GM21390 (cell line): ENCODE measurements around the gene WDR62.
A peak's percentile ranks its signal among the peaks of the same experiment; 100 is the strongest.
"Not testable (repeated sequence)": the region's sequence is repeated elsewhere in the genome, so short reads cannot be mapped to it uniquely, and the experiment has no call there.

Experiments
- ATAC-seq: cut with Tn5 transposase; IDR thresholded peaks from one replicate; pipeline ENCODE4 v1.9.1; 2021; ENCODE audit not compliant: unreplicated experiment

The WDR62 gene

DNA sequence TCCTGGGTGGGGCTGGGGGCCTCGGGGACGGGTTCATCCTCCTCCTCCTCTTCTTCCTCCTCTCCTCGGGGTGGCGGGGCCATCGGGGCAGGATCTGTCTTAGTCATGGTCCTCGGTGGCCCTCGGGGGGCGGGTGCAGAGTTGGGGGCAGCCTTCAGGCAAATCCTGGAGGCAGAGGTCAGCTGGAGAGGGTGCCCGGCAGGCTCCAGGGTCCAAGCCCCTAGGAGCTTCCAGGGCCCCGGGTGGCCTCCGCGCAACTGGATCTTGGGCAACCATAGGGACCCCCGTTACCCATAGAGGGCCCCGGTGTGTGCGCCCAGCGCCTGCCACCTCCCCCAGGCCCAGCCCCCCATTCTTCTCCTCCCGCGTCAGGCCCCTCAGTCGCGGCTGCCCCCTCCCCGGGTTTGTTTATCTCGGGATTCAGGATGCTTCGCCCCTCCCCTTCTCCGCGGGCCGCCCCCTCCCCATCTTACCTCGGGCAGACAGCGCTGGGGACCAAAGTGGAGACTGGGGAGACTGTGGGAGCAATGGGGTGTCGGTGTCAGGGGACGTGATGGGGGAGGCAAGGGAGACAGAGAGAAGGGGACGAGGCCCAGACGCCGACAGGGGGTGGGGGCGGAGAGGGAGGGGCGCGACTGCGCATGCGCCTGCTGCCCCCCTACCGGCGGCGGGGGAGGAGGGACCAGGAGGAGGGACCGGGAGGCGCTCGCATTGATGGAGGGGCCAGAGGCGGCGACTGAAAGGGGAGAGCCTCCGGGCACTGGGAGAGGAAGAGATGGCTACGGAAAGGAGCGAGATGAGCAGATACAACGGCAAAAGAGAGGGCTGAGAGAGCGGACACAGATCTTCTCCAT lies 22.2 kb upstream of the WDR62 start, which contains the start of gene CLIP3:
TSS of gene CLIP3 (minus strand) at position 623 of the 854 bp plus-strand sequence. CDS start at position 107, 516 bp downstream.
- no peak for ATAC-seq

DNA sequence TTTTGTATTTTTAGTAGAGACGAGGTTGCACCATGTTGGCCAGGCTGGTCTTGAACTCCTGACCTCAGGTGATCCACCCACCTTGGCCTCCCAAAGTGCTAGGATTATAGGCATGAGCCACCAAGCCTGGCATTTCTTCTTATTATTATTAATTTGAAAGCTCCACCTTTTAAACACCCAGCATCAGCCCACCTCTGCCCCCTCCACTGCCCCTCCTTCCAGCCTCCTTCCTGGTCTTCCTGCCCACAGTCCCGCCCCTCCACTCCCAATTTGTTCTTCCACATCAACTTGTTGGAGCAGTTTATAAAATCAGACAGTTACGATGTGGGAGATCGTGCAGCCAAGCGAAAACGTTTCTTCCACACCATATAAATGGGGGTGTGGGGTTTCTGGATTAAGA lies 14.2 kb upstream of the WDR62 start:
- no peak for ATAC-seq

DNA sequence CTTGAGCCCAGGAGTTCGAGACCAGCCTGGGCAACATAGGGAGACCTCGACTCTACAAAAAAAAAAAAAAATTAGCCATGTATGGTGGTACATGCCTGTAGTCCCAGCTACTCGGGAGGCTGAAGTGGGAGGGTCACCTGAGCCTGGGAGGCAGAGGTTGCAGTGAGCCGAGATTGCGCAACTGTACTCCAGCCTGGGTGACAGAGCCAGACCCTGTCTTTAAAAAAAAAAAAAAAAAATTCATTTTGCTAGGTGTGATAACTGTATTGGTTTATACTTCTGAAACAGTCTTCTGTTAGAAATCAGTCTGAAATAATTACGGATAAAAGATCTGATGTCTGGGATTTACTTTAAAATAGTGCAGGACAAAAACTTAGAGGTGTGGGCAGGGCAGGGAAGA lies 13.6 kb upstream of the WDR62 start:
- not testable (repeated sequence) for ATAC-seq

DNA sequence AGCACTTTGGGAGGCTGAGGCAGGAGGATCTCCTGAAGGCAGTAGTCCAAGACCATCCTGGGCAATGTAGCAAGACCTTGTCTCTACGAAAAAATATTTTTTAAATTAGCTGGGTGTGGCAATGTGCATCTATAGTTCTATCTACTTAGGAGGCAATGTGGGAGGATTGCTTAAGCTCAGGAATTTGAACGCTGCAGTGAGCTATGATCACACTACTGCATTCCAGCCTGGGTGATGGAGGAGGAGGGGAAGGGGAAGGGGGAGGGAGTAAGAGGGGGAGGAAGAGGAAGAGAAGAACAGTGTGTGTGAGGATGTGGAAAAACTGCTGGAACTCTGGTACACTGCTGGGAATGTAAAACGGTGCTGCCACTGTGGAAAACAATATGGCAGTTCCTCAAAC lies 12.9 kb upstream of the WDR62 start:
- no peak for ATAC-seq

DNA sequence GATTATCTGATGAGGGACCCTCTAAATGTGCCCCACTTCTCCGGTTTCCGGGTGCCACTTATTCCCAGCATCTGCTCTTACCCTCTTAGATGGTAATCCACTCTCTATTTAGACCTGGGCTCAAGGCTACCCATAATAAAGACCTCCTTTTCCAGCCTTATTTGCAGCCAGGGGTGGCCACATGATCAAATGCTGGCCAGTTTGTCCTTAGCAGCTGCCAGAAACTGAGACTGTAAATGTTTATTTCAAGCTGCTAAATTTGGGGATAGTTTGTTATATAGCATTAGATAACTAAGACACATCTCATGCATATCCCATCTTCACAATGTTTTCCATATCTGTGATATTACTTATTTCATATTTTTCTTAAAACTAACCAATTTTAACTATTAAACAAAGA lies 10.7 kb upstream of the WDR62 start:
- no peak for ATAC-seq

DNA sequence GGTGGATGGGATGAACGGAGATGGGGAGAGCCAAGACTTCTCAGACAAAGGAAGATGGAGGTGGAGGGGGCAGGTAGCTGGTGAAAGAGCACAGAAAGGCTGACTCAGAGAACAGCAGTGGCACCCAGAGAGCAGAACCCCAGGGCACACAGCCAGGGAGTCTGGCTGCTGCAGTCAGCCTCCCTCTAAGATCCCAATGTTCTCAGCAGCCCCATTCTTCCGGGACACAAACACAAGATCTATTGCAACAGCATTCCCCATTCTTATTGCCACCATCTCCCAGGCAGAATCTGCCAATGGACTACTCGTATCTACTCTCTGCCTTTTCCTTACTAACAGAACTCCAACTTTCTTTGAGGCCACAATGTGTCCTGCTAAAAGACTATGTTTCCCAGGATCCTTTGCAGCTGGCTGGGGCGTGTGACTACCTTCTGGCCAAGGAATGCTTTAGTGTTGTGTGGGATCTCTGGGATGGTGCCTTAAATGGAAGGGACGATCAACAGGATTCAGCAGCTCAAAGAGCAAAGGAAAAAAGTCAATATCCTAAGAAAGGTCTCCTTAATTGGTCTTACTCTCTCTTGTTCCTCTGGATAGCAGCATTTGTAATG lies 8.2 kb upstream of the WDR62 start:
- no peak for ATAC-seq

DNA sequence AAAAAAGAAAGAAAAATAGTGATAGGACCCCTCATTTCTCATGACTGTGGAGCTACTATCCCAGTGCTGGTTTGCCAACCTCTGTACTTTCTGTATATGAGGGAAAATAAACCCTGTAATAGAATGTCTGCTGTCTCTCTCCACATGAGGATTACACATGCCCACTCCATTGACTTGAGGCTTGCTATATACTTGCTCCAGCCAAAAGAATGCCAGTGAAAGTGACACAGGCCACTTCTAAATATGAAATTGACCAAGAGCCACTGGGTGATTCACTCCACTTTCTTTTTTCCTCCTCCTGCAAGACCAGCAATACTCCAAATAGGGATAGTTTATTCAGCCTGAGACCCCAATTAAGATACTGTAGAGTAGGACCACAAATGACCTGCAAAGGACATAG lies 6.9 kb upstream of the WDR62 start:
- ATAC-seq: no peak

DNA sequence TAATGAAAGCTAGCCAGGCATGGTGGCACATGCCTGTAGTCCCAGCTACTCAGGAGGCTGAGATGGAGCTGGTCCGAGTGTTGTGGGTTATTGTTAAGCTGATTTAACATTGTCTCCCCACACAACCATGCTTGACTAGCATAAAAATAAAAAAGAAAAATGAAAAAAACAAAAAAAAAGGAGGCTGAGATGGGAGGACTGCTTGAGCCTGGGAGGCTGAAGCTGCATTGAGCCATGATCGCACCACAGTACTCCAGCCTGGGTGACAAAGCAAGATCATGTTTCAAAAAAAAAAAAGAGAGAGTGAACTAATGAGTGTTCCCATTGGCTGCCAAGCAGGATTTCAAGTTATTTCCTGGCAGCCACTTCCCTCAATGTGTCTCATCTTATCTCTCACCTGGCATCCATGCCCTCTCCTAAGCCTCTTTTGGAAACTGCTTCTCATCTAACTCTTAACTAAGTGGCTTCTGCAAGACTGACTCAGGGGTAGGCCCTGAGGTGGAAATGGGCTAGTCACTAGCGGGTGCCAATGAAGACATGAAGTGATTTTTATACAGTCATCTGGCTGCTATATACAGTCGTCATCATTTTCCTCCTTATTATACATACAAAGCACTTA lies 5.5 kb upstream of the WDR62 start:
- ATAC-seq: no peak

DNA sequence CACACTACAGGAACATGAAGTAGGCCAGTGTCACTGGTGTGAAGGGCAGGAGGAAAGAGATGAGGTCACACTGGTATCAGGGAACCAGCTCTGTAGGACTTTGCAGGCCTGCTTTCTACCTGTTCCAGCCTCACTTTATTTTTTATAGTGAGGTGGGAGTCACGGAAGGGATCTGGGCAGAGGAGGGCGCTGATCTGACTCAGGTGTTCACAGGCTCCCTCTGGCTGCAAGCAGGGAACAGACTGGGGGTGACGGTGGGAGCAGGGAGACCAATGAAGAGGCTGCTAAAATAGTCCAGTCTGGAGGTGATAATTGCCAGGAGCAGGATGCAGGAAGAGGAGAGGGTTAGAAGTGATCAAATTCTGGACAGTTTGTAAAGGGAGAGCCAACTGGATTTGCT lies 3.5 kb upstream of the WDR62 start:
- no peak for ATAC-seq

DNA sequence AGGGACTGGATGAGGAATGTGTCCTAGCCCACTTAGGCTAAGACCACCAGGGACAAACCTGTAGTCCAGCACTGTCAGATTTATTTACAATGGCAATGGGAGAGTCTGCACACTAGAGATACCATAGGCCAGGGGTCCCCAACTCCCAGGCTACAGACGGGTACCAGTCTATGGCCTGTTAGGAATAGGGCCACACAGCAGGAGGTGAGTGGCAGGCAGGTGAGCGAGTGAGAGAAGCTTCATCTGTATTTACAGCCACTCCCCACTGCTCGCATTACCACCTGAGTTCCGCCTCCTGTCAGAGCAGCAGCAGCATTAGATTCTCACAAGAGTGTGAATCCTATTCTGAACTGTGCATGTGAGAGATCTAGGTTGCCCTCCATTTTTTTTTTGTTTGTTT lies 3.1 kb upstream of the WDR62 start:
- no peak for ATAC-seq

DNA sequence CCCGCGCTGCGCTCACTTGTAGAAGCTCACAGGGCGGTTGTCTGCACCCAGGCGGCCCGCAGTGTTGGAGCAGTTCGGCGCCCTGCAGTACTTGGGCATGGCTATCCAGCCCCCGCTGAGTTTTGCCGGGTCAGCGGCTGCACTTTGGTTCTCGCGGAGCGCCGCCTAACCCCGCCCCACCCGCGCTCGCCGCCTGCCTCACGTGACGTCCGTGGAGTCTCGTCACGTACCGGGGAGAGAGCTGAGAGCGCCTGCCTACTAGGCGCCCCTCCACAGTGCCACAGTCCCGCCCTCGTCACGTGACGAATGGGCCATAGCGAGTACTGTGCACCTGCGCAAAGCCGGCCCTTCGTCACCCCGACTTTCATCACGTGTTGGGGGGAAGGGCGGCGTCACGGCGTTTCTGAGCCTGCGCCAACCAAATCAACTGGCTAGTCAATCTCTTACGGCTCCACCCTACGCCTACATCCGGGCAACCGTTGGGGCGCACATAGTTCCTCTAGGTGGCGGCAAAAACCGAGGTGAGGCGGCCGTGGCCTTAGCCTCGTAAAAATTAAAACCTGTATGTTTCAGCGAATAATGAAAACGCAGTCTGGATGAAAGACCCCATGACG lies 471 bp upstream of the WDR62 start, which contains the start of gene THAP8:
TSS of gene THAP8 (minus strand) at position 167 of the 614 bp plus-strand sequence. CDS start at position 99, 68 bp downstream.
- peak; percentile 78 for ATAC-seq

DNA sequence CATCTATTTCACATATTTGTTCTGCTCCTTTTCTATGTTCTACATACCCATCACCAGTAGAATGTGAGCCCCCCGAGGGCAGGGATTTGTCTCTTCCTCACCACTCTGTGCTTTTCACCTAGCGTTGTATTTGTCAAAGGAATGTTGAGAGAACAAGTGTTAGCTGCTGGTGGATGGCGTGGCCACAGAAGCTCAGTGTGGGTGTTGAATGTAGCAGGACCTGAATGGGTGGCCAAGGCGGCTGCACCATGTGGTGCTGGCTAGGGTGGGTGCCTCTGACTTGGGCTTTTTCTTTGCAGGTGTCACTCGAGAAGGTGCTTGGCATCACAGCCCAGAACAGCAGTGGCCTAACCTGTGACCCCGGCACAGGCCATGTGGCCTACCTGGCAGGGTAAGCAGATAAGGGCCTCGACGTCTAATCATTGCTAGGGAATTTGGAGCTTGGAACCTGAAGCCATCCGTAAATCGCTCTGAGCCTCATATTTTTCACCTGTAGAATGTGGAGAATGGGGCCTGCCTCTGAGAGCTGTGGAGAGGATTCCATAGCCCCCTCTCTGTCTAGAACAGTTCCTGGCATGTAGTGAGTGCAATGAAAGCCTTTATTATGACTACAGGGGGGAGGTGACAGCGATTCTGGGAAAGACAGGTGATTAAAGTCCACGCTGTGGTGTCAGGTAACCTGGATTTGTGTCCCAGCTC lies 3.9 kb downstream of the WDR62 start:
- no peak for ATAC-seq

DNA sequence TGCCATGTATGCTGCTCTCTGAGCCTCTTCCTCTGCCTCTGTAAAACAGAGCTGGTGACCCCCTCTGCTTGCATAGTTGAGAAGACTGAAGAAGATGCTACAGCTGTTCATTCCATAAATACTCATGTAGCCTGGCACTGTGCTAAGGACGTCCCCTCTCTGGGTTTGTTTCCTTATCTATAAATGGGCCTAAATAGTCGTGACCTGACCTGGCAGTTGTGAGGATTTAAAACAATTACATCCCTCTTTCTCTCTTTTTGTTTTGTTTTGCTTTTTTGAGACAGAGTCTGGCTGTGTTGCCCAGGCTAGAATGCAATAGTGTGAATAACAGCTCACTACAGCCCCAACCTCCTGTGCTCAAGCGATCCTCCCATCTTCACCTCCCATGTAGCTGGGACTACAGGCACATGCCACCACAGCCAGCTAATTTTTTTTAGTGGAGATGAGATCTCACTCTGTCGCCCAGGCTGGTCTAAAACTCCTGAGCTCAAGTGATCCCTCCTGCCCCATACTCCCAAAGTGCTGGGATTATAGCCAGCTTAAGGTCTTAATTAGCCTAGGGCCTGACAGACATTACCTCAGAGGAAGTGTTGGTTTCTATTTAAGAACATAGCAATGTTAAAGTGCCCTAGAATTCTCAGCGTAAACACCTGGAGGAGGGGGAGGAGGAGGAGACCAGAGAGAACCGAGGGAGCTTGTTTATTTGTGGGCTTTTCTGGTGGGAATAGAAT lies 4.6 kb downstream of the WDR62 start:
- no peak for ATAC-seq

DNA sequence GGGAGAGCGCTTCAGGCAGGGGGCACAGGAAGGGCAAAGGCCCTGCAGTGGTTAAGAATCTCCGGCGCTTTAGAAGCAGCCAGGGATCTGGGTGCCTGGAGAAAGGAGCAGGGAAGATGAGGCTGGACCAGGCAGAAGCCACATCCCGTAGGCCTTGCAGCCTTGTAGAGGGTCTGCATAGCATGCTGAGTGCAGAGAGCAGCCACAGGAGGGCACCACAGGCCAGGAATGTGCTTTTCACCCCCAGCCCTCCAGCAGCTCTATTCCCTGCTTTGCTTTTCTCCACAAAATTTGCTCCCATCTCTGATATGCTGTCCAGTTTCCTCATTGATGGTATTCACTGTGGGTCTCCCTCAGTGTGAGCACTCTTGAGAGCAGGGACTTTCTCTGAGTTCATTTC lies 5.7 kb downstream of the WDR62 start:
- no peak for ATAC-seq

DNA sequence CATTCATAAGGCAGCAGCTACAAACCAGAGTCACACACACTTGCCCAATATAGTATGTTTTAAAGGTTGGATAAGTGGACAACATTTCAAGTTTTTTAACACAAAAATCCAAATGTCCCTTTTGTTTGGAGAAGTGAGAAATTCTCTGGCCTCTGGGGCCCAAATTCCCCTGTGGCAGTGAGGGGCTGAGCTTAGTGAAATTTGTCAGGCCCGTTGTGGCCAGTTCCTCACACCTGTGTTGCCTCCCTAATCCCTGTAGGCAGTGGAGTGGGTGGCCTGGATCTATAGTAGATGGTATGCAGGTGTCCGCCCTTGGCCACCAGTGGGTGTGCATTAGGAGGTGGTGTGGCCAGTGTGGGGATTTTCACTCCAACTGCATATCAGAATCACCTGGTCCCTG lies 6.7 kb downstream of the WDR62 start:
- ATAC-seq: no peak

DNA sequence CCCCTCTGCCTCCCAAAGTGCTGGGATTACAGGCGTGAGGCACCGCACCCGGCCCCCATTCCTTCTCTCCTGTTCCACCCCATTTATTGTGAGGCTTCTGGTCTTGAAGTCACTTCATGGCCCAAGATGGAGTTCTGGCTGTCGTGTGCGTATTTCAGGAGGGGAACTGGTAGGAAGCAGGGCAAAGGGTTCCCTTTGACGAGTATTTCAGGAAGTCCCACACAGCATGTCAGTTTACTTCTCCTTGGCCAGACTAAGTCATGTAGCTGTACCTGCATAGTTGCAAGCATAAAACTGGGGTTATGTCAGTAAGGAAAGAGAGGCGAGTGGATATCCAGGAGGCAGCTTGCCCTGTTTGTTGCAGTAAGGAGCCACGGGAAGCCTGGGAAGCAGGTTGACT lies 10.1 kb downstream of the WDR62 start:
- ATAC-seq: no peak

DNA sequence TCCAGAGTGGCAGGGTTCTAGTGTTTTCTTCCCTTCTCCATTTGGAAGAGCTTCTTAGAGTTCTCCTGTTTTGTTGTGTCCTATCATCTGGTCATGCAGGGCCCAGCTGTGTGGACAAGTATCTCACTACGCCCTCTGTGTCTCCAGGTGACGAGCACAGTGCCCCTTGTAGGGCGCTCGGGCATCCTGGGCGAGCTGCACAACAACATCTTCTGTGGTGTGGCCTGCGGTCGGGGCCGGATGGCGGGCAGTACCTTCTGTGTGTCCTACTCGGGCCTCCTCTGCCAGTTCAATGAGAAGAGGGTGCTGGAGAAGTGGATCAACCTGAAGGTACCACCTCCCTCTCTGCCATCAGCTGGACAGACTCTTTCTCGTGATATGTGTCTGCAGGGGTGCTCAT lies 13.0 kb downstream of the WDR62 start:
- ATAC-seq: no peak

DNA sequence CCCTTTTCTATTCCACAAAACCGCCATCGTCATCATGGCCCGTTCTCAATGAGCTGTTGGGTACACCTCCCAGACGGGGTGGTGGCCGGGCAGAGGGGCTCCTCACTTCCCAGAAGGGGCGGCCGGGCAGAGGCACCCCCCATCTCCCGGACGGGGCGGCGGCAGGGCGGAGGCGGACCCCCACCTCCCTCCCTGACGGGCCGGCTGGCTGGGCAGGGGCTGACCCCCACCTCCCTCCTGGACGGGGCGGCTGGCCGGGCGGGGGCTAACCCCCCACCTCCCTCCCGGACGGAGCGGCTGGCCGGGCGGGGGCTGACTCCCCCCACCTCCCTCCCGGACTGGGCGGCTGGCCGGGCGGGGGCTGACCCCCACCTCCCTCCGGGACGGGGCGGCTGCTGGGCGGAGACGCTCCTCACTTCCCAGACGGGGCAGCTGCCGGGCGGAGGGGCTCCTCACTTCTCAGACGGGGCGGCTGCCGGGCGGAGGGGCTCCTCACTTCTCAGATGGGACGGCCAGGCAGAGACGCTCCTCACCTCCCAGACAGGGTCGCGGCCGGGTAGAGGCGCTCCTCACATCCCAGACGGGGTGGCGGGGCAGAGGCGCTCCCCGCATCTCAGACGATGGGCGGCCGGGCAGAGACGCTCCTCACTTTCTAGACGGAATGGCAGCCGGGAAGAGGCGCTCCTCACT lies 14.3 kb downstream of the WDR62 start:
- not testable (repeated sequence) for ATAC-seq

DNA sequence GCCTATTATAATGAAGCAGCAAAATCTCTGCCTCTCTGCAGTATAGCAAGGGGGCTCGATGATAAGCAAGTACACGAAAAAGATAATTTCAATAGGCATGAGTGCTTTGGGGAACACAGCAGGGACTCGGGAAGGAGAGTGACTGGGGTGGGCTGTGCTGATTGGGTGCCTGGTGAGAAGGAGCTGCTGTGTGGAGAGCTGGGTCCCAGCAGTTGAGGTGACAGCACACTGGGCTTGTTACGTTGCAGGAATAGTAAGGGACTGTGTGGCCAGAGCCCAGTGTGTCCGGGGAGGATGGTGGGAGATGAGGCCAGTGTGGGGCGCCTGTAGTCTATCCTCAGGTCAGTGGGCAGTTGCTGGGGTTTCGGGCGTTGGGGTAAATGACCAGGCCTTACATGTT lies 17.4 kb downstream of the WDR62 start:
- ATAC-seq: no peak
